DMS53 treated with DMSO at 0.1 percent for 48 hours (cell line): ENCODE results near the gene SLC19A1.

Experiments used
- DNase-seq: peaks from one replicate; lab custom pipeline; 2025; ENCODE audit not compliant: unreplicated experiment; lab: John Stamatoyannopoulos, UW

The SLC19A1 gene

DNA sequence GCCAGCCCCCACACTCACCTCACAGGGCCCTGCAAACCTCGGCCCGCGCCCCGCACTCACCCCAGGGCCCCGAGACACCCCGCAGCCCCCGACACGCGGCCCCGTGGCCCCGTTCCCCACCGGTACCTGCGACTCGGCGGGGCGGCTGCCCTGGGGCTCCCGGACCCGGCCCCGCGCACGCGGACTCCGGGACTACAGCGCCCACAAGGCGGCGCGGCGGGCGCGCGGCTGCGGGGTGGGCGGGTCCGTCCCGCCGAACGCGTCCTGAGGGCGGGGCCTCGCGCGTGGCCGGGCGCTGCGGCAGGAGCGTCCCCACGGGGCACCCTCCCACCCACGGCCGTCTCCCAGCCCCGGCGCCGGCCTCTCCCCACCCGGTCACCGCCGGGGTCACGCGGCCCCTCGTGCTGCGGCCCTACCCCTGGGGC, at the start of gene SLC19A1:
TSS of gene SLC19A1 (minus strand) at position 199 of the 425 bp plus-strand sequence. CDS start 4,481 bp downstream, outside the sequence.
- DNase-seq, result peak; percentile 7

DNA sequence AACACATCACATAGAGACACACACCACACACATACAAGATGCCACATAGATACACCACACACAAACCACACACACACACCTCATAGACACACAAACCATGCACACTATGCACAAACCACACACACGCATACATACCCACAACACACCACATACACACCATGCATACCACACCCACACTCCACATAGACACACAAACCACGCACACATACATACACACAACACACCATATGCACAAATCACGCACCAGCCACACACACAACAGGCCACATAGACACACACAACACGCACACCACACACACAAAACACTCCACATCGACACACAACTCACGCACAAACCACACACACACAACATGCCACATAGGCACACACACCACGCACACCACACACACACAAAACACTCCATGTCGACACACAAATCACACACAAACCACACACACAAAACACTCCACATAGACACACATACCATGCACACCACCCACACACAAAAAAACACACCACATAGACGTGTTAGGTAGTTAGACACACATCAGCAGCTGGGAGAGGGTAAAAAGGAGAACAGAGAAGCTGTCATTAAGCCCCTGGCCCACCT, 49.5 kb upstream of the SLC19A1 start:
- no peak for DNase-seq

DNA sequence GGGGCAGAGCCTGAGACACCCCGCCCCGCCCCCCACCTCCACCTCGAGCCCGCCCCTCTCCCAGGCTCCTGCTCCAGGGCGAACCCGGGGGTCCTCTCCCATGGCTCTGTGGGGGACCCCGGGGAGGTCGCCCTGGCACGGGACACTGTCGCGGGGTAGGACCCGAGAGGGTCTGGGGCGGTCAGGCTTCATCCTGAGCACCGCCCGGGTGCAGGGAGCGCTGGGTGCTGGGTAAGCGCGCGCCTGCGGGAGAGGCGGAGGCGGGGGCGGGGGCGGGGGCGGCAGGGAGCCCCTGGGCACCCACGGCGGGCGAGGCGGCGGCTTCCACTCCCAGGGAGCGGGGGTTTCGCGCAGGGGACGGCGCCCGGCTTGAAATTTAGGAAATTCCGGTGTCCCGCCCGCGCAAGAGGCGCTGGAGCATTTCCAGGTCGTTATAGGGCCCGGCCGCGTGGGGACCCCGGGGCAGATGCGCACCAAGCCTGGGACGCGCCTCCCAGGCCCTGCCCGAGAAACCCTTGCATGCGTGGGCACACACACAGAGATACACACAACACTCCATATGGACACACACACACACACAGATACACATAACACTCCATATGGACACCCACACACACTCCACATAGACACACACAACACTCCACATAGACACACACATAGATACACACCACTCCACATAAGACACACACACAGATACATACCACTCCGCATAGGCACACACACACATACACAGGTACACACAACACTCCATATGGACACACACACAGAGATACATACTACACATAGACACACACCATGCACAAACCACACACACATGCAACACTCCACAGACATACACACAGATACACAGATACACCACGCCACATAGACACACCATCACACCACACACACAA, 48.7 kb upstream of the SLC19A1 start:
- no peak for DNase-seq

DNA sequence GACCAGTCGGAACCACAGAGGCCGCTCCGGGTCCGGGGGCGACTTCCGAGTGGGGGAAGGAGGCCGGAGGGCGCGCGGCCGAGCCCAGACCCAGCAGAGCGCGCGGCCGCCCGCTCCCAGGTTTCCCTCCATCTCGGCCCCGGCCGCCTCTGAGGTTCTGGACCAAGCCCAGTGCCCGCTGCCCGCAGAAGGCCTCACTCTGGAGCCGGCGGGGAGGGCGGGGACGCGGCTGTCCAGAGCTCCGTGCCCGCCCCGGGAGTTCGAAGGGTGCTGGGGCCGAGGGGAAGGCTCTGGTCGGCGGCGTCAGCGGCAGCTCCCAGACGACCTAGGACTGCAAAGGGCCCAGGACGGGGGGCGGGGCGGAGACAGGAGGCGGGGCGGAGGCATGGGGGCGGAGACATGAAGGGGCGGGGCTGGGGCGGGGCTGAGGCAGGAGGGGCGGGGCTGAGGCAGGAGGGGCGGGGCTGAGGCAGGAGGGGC, 48.0 kb upstream of the SLC19A1 start:
- no peak for DNase-seq

DNA sequence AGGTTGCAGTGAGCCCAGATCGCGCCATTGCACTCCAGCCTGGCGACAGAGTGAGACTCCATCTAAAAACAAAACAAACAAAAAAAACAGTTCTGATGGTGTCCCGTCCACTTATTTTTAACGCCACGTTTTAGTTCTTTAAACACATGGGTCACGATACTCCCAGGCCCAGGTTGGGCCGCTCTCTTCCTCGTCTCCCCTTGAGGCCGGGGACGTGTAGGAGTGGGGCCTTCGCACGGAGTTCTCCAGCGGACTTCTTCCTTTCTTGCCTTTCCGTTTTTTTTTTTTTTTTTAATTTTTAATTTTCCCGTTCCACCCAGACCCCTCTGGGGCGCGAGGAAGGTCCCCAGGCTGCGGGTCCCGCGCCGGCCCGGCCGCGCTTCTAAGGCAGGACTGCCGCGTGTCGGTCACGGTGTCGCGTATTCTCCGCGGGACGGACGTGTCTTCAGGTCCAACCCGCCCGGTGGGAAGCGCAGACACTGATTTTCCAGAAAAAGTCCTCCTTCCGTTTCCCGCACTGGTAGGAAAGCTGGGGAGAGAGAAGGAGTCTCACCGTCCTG, 47.5 kb upstream of the SLC19A1 start:
- DNase-seq, result no peak

DNA sequence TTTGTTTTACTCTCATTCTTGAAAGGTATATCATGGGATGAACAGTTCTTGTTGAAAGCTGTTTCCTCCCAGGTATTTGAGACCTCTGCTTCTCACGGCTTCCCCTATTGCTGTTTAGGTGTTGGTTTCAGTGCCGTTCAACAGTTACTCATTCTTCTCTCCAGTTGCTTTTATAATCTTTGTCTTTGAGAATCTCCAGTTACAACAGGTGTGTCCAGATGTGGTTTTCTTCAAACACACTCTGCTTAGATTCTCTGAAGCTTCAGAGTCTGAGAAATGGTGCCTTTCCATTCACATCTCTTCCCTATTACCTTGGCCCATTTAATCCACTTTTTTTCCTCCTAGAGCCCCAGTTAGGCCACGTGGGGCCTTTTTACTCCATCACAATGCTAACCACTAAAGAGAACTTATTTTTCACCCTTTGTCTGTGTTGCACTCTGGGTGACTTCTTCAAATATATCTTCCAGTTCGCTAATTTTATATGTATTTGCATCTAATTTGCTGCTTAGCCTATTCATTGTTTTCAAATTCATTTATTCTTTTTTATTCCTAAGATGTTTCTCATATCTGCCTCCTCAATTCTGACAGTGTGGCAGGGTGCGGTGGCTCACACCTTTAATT, 46.7 kb upstream of the SLC19A1 start:
- DNase-seq, result no peak

DNA sequence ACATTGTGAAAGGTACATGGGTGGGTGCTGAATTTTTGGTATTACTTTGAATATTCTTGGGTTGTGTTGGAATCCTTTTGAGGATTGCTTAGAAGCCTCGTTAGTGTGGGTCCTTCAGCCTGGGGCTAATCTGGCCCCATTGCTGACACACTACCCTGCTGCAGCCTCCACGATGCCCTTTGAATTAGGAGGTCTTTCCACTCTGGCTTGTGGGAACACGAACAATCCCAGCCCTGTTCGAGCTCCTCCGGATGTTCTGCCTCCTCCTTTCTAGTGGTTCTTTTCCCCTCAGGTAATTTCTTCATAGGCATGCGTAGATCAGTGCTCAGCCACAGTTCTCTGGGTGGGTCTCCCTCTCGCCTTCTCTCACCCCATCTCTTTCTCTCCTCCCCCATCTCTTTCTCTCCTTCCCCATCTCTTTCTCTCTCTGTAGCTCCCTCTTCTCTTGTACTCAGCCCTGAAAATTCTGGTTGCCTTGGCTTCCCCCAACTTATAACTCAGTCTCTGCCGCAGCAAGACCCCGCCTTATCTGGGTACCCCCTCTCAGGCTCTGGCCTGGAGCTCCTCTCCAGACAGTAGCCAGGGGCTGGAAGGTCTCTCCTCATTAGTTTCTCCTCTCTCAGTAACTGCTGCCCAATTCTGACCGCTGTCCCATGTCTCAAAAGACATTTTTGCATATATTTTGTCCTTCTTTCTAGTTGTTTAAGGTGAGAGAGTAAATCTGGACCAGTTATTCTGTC, 46.0 kb upstream of the SLC19A1 start:
- DNase-seq, result no peak

DNA sequence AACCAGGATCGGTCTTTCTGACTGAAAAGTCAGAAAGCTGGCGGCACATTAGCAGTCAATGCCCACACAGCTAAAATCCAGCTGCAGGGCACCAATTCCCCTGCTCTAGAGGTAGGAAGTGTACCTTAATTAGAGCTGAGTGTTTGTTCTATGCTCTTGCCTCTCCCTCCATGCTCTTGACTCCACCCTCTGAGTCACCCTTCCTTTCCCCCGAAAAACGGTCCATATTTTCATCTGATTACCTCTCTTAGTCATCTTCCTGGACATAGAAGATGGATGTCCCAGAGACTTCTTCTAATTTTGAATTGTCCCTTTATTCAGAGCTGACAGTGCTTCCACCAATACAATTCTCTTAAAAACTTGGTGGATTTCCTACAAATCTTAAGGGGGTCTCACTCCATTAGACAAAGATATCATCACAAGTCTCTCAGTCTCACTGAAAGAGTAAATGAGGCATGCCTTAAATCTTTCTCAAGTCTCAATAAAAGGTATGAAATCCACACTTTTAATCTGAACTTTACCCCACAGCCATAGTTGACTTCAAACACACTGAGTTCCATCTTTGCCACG, 44.1 kb upstream of the SLC19A1 start:
- no peak for DNase-seq

DNA sequence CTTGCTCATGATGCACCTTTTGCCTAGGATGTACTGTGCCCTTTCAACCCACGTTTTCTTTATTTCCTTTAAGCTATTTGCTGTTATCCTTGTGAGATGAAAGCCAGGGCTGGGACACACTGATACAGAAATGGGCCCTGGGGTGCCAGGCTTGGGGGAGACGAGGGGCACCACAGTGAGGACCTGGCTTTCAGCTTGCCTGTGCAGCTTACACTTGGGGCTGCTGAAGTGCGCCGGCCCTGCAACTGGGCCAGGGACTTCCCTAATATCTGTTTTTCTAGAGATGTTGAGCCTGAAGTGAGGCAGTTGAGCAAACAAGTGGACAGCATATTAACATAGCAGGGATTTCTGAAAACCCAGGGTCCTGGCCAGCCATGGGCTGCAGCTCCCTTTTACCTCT, 42.5 kb upstream of the SLC19A1 start:
- DNase-seq, result no peak

DNA sequence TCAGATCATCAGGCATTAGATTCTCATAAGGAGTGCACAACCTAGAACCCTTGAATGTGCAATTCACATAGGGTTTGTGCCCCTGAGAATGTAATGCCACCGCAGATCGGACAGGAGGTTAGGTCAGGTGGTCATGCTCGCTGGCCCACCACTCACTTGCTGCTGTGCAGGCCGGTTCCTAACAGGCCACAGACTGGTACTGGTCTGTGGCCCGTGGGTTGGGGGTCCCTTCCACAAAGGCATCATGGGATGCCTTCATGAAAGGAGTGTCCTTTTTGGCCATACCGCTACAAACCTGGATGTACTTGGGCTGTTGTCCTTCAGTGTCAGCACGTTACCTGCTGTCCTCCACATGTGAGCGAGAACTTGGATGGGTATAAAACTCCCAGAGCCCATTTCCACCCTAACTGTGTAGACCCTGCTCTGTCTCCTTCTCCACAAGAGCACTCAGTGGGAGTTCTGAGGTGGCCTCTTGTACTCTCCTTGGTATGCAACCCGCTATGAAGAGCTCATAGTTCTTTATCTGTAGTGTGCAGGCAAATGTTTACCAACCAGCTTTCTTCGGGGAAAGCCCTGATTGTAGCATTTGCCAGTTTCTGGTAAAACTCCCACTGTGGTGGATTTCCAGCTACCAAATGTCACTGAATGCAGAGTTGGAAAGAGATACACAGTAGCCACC, 41.7 kb upstream of the SLC19A1 start:
- no peak for DNase-seq

DNA sequence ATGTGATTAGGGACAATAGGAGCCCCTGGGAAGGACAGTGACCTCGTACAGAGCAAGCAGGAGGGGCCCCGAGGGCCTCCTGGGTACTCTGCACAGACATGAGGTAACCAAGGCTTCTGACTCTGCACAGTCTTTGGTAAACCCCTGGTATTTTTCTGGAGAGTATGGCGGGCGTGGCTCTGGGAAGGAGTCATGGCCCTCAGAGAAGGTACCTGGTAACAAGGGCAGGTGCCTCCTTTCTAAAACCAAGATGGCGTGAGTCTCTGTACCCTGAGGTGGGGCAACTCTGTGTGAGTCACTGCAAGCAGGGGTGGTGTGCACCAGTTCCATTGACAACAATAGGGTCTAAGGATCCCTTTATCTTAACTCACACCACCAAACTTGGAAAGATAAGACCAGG, 39.9 kb upstream of the SLC19A1 start:
- DNase-seq, result no peak

DNA sequence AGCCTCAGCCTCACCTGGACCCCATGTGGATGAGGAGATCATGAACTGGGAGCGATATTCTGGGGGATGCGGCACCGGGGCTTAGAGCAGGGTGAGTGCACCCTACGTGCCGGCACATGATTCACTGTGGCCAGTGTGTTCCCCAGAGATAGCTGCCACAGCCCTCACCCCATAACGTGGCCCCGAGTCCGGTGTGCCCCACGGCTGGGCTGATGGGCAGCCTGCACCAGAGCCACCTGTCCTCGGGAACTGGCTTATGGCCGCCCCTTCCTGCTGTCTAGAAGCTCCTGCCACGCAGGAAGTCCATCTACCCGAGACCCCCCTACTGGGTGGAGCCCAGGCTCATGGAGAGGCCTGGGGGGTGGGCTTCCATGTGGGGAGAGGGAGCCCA, 39.1 kb upstream of the SLC19A1 start:
- DNase-seq, result no peak

DNA sequence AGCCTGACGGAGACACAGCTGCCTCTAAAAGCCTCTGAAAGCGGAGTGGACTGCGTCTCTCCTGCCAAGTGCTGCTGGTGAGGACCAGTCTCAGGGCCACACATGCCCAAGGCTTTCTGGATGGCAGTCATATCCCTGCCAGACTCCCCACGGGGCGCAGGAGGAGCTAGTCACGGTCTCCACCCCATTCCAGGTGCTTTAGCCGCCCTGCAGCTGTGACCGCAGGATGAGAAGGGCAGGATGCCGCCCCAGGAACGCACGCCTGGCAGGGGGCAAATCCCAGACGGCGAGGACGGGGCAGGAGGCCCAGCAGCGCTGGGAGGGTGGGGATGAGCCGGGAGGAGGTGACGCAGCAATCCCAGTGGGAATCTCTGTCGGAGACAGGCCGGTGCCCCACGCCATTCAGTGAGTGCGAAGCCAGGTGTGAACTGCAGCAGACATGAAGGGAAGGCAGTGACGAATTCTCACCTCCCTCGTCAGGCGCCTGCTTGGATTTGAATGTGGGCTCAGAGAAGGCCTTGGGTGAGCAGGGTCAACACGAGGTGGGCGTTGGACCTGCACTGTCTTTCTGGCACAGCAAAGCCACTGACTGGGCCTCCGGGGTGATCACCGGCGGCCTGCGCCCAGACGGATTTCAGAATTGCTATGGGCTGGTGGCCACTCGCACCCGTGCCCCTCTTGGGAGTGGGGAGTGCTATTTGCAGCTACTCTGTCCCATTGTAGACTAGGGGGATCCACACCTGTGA, 38.5 kb upstream of the SLC19A1 start:
- no peak for DNase-seq

DNA sequence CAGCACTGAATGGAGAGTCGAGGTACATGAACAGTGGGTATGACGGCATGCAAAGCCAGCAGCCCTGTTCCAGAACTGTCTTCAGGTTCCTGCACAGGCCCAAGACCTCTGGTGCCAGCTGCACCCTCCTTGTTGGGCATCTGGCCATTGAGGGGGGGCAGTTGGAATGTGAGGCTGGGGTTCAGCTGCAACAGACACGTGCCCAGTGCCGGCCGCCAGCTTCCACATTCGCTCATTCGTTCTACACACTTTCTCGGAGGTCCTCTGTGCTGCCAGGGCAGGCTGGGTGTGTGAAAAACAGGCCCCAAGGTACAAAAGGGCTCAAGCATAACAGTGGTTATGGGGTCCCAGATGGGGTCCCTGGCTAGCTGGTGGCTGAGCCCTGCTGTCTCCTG, 37.9 kb upstream of the SLC19A1 start:
- DNase-seq, result no peak

DNA sequence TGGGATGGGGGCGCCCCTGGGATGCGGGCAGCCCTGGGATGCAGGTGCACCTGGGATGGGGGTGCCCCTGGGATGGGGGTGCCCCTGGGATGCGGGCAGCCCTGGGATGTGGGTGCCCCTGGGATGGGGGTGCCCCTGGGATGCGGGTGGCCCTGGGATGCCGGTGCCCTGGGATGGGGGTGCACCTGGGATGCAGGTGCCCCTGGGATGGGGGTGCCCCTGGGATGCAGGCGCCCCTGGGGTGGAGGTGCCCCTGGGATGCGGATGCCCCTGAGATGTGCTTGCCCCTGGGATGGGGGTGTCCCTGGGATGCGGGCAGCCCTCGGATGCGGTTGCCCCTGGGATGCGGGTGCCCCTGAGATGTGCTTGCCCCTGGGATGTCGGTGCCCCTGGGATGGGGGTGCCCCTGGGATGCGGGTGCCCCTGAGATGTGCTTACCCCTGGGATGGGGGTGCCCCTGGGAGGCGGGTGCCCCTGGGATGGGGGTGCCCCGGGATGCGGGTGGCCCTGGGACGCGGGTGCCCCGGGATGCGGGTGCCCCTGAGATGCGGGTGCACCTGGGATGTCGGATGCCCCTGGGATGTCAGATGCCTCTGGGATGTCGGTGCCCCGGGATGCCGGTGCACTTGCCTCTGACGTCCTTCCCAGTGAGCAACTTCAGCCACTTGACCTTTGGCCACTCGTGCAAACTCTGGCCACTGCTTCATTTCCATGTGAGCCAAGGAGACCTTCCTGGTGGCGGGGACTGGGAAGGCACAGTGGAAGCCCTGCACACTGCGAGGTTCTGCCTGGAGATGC, 37.3 kb upstream of the SLC19A1 start:
- DNase-seq, result no peak

DNA sequence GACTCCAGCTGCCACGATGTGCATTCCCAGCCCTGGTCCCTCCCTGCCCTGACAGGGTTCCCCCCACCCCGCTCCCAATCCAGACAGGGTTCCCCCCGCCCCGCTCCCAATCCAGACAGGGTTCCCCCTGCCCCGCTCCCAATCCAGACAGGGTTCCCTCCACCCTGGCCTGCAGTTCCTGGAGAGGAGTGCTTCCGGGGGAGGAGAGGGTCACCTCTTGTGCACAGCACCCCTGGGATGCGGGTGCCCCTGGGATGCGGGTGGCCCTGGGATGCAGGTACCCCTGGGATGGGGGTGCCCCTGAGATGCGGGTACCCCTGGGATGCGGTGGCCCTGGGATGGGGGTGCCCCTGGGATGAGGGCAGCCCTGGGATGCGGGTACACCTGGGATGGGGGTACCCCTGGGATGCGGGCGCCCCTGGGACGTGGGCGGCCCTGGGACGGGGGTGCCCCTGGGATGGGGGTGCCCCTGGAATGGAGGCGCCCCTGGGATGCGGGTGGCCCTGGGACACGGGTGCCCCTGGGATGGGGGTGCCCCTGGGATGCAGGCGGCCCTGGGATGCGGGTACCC, 36.7 kb upstream of the SLC19A1 start:
- no peak for DNase-seq

DNA sequence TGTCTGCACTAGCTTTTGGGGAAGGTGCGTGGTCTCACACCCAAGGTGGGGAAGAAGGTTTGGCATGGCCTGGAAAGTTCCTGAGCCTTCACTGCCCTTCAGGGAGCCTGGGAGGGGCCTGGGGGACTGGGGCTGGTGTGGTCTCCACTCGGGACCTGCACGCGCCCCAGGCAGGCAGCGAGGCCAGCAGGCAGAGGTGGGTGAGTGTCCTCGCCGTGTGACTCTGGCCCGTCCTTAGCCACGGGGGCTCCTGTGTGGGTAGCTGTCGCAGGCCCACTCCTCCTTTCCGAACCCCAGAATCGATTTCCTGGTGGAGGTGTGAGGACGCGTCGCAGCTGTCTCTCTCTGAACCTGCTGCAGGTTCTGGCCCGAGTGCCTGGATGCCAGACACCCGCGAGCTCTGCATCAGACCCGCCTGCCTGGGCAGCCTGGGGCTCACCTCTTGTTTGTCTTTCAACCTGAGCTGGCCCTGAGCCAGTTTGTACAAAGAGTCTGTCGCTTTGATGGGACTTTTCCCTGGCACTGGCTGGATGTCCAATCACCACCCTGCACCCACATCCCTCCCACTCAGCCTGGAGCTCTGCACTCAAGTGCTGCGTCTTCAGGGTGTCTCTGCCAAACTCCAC, 36.0 kb upstream of the SLC19A1 start:
- DNase-seq, result peak; percentile 39

DNA sequence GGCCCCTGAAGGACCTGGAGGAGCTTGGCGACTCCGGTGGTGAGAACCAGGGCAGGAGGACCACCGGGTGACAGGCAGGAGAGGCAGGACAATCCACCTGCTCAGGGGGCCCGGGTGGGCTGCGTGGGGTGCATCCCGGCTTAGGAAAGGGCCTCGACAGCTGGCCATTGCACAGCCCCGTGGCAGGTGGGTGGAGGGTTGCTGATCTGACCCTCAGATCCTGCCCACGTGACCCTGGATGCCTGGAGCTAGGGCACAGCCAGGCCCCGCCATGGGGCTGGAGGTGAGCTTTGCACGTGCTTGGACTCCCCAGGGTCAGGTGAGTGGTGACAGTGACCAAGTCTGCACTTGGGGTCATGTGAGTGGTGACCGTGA, 35.5 kb upstream of the SLC19A1 start:
- DNase-seq, result no peak
